NCI-H1694 (cell line): ENCODE measurements around the gene IKZF1.

Source experiments
- DNase-seq: peaks from one replicate; lab custom pipeline; 2025; lab: John Stamatoyannopoulos, UW

The IKZF1 gene

DNA sequence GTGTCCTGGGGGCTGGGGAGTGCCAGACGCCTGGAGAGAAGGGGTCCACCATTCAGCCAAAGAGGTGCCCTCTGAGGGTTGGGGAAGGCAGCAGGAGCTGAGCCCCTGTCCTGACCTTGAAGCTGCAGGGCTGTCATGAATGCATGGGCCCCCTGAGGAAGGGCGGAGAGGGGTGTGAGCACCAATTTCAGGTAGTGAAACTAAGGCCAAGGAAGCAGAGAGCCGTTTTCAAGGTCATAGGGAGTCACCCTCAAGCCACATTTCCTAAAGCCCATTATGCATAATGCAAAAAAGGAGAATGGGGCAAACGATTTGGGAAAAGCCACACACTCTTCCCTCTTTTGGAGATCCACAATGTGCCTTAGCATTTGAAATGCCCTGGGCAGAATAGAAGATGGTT is 108.5 kb downstream of the IKZF1 start:
- DNase-seq = no peak

DNA sequence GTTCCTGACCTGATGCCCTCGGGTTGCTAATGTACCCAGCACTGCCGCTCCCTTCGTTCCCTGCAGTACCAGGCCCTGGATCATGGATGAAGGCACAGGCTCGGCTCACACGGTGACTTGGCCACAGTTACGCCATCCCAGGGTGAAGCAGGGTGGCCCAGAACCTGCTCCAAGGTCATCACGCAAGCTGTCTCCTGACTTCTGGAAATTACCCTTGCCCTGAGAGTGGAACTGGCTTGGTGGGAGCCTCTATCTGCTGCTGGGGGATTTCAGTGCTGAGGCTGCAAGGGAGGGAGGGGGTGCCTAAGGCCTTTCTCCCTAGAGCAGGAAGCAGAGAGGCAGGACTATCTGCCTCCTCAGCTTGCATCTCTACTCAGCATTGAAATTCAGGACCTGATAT is 109.0 kb downstream of the IKZF1 start:
- no peak for DNase-seq

DNA sequence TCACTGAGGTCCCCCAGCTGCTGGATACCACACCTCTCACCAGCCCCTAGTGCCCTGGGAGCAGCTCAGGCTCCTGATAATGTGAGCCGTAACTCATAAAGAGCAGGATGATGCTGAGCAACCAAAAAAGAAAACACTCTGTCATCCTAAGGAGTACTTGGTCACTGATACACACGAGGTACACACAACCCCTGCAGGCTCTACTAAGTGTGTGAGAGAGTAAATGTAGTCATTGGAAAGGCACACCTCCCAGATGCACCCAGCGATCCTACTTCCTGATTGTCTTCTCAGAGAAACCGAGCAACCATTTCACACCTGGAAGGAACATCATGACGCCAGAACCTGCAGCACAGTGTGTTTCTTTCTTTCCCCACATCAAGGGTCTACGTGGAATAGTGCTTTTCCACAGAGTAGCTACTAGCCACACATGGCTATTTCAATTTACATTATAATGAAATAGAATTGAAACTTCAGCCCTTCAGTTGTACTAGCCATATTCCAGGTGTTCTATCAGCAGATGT is 111.4 kb downstream of the IKZF1 start:
- no peak for DNase-seq

DNA sequence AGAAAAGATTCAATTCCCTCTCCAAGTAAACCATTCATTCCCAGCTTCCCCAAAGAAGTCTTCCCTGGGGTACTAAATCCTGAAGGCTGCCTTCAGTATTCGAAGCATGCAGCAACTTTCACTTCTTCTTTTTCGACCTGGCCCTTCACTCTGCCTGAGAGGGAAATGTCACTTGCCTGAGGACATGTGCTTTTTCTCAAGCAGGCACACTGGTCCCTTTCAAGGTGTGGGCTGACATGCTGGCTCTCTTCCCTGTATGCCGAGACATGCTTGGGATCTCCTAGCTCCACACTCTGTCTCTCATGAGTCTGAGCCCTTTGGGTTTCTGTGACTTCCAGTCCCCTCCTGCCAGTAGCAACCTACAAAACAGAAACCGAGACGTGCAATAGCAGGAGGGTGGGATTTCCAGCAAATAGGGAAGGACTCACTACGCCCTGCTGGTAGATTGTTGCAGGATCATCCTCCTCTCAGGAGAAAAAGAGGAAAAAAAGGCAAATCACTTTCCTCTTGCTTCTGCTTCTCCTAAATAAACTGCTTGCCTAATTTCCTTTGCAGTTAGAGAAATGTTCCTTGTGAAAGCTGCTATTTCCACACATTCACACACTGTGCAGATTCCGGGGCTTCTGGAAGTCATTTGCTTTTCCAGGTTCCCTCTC is 112.1 kb downstream of the IKZF1 start:
- no peak for DNase-seq

DNA sequence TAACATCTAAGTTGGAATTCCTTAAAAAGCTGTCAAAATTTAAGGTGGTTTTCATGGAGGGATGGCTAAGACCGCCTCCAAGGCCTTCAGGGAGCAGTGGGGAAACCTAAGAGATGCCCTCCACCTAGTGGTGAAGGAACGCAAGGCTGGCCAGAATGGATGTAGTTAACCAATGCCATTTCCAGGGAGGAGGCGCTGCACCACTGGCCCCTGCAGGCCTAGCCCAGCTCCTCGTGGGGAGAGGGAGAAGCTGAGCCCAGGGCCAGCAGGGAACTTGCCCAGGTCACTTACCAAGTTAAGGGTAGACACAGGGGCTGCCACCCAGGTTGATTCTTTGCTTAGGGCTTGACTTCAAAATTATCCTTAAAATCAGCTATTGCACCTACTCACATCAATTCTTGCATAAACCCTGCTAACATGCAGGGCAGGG is 113.6 kb downstream of the IKZF1 start:
- DNase-seq = peak; percentile 46

DNA sequence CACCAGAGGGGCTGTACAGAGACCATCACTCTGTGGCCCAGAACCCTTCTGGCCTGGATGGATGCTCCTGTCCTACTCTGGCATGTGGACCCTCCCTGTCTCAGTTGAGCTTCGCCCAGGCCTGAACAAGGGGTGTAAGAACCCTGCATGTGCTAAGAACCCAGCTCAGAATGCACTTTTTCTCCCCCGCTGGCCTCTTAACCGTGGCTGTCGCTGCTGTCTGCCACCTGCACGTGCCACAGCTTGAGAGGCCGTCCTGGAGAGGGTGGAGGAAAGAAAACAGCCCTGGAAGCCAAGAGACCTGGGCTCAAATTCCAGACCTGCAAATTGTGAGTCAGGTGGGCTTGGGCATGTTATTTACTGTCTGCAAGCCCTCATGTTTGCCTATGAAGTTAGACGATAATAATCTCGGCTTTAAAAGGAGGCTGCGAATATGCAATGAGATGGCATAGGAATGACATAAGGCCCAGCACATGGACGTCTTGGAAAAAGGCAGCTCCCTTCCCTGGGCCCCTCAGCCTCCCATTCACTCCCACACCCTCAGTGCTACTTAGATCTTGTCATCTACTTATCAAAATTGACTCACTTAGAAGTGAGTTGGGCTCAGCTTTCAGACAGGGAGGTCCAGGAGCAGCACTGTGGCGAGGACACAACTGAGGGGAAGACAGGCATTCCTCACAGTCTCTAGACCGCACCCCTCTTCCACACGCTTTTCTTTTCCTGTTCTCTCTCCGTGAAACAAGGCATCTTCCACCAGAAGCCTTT is 114.2 kb downstream of the IKZF1 start:
- DNase-seq = no peak

DNA sequence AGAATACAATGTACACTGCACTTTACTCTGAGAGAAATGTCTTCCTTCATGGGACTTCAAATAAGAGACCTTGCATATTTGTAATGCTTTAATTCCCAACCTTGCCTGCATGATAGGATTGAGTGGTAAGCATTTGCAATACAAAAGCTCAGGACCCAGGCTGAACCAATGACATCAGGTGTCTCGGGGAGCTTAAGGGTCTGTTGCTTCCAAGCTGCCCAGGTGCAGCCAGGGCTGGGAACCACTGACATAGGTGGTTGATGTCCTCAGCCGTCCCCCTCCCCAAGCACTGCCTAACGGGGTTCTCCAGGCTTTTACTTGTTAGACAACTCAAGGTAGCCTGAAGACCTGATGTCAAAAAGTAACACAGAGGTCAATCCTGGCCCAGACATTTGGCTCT is 116.5 kb downstream of the IKZF1 start:
- DNase-seq = no peak

DNA sequence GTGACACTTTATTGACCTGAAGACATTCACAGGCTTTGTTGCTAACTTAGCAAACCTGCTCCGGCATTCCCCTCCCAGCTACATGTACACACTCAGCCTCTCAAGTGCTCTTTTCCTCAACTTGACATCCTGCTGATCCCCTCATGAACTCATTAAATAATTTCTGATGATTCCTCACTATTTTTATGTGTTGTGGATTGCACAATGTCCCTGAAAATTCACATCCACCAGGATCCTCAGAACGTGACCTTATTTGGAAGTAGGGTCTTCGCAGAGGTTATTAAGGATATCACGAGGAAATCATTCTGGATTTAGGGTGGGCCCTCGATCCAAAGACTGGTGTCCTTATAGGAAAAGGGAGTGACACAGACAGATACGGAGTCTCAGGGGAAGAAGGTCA is 118.3 kb downstream of the IKZF1 start:
- no peak for DNase-seq

DNA sequence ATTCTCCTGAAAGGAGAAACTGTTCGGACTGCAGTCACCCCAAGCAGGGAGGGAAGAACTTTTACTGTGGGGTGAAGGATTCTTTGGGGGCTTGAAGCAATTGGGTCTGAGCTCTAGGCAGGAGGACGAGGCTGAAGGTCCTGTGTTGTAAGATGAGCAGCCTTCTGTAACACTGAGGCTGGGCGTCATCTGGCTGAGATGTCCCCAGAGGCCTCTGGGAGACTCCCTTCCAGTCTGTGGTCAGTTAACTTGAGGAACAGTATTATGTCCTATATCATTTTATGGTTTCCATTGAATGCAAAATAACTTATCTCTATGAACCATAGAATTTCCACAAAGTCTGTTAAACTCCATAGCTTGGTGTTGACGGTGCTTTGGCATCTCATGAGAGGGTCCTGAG is 119.3 kb downstream of the IKZF1 start:
- DNase-seq = no peak

DNA sequence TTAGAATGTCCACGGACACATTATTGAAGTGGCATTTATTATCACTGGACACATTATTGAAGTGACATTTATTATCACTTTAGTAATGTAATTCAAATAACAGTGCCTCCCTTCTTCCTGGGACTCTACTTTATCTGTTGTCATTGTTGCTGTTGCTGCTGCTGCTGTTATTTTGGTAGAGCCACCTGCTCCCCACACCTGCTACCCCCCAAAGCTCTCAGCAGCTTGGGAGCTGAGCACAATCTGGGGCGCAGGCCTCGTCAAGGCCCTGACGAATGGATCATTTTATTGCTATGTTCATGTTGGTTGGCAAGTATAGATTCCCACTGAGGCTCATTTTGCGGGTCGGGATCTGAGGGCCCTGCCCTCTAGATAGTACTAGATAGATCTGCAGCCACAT is 120.8 kb downstream of the IKZF1 start:
- no peak for DNase-seq

DNA sequence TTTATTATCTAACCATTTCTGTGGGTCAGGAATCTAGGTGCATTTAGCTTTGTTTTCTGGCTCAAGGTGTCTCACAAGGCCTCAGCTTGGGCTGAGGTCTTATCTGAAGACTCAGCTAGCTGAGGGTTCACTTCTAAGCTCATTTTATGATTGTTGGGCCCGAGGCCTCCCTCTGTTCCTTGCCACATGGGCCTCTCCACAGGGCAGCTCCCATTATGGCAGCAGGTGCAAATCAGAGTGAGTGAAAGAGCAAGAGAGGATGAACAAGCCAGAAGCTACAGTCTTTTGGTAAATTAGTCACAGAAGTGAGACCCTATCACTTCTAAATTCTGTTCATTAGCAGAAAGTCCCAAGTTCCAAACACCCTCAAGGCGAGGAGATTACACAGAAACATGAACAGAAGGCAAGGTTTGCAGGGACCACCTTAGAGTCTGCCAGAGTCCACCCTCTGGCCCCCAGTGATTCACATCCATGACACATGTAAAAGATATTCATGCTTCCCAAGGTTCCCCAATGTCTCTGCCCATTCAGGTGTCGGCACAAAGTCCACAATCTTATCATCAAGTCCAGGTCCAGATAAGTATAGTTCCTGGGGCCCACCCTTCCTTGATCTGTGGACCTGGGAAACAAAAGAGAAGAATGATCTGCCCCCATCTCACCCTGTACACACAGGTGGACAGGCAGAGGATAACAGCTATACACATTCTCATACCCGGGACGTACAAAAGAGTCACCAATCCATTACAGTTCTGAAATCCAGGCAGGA is 121.9 kb downstream of the IKZF1 start:
- DNase-seq = no peak

DNA sequence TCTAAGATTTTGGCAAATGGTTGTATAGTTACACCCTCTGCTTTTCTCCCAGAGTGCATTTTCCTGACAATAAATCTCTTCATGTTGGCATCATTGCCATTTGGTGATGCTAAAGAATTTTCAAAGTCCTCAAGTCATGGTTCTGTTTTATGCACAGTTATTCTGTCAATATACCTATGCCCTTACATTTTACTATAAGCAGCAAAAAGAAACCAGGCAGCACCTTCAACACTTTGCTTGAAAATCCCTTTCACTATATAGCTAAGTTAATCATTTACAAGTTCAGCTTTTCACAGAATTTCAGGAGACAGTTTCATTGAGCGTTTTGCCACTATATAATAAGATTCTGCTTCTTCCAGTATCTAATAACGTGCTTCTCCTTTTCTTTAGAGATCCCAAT is 123.0 kb downstream of the IKZF1 start:
- no peak for DNase-seq

DNA sequence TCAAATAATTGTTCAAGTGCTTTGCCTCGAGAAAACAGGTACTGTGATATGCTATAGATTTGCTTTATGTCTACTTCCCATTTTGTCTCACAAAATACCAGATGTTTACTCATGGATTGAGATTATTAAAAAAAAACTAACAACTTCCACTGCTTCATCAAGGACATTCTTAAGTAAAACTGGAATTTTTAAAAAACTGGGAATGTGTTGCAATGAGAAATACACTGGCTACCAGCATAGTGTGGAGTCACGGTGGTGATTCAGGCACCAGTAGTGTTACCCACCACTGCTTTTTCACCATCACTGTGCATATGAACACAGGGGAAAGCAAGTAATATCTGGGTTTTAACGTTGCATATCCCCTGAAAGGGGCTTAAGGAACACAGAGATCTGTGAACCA is 124.4 kb downstream of the IKZF1 start:
- DNase-seq = no peak

DNA sequence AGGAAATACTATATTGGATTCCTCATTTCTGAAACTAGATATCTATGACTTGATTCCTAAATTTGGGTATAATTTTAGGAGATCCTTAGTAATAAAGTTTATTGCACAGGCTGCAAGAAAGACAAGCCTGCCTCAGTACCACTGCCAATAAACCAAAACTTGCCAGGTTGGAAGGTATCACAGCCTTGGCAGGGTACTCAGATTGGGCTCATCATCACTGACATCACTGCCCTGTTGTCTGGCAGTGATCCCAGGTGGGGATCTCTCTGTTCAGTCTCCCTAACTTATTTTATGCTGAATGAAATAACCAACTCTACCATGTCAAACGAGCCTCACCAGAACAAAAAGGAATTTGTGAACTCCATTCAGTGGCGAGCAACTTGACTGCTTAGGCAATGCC is 126.8 kb downstream of the IKZF1 start:
- DNase-seq = no peak

DNA sequence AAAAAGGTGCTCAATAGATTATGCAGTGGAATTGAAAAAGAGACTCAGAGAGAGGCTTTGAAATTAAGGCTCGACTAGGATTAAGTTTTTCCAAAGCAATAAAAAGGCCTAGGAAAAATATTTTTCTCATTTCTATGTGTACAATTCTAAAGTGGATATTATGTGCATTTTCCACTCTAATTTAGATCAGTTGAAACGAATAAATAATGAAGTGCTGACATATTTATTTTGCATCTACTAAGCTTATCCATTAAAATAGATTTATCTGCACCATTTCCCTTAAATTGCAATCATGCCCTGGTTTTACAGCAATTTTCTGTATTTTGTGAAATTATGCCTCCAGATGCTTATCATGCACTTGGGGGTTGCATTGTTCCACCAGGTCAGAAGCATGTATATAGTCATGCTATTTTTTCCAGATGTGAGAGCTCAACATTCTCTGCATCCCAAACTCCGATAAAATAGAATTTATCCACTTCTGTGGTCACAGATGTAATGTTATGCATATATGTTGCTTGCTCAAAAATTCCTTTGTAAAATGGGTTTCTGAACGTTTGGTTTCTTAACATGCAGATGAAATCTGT is 127.3 kb downstream of the IKZF1 start:
- no peak for DNase-seq

DNA sequence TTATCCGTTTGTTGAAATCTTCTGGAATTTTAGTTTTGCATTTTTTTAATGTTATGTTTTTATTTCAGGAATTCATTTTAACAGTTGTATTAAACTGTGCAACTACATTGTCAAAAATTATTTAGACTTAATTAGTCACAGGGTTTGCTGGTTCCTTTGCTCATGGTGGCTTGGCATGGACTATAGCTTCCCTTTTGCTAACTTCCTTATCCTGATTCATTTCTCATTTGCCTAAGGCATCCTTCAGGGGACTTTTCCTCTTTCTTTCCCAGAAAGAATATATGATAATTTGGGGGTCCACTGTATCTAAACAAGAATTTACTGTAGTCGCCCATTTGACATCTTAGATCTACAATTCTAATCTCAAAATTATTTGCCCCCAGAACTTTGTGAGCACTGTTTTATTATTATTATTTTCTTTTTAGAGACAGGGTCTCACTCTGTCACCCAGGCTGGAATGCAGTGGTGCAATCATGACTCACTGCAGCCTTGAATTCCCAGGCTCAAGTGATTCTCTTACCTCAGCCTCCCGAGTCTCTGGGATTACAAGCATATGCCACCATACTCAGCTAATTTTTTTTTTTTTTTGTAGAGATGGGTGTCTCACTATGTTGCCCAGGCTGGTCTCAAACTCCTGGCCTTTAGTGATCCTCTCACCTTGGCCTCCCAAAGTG is 131.8 kb downstream of the IKZF1 start:
- DNase-seq = no peak

DNA sequence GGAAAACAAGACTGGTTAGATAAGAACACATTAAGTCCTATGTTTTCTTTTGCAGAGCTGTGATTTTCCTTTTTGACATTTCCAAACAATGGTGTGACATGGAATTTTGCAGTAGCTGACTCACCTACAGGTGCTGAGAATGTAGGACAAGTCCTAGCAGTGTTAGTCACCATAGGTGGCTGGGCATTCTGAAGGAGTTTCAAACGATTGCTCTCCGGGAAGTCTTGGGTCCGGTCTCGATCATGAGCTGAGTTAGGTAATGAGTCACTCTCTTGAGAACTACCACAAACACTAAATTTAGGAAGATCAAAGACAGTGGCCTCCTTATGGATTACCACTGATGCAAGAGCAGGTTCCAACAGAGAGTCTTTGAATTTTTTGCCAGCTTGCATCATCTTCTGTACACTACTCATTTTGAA is 142.0 kb downstream of the IKZF1 start:
- no peak for DNase-seq

DNA sequence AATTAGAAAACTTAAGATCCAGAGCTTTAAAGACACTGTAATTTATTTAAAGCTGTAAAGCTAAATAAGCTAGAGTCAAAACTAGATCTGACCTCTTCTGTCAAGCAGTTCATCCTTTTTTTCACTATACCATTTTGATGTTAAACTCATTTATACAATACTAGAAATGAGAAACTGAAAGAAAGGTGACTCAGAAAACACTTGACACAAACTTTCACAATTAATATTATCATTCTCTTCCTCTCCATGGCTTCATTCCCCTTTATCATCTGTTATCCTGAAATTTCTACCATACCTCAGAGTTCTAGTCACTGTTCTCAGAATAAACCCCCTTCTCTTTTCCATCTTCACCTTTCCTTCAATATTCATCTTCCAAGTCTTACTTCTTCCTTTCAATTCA is 144.3 kb downstream of the IKZF1 start:
- DNase-seq = no peak

DNA sequence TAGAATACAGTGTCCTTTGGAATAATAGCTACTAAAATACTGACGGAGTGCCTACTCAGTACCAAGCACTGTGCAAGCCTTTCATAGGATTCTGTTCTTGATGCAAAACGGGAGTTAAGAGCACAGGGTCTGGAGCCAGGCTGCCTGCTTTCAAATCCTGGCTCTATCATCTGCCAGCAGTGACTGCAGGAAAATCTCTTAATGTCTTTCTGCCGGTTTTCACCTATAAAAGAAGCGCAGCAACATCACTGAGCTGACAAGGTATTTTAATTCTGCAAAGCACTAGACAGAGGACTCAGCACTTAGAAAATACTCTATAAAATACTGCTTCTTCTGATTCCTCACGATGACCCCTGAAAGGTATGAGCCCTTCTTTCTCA is 145.0 kb downstream of the IKZF1 start:
- no peak for DNase-seq

DNA sequence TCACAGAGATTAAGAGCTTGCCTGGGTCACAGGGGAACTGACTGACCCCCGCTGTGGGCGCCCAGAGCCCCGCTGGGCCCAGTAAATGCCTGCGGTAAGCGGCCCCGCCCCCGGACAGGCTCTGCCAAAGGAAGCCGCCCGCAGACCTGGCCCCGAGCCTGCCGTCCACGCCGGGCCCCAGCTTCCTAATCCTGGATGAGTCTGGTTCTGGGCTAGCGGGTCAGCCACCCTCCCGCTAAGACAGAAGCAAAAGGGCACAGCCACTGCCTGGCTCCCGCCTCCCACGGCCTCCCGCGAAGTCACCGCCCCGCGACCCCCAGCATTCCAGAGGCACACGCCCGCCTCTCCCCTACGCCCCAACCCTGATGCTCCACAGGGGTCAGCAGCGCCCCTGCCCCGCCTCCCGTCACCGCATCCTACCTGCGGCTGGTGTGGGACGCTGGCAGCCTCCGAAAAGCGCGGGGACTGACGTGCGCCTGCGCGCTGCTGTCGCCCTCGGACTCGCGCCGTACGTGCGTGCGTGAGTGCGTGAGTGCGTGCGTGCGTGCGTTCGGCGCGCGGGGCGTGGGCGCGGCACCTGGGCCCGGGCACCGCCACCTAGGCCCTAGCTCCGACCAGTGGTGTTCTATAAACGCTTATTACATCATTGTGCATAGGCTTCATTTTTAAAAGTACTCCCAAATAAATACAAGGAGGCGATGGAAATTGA is 145.5 kb downstream of the IKZF1 start, which contains the start of gene FIGNL1:
Gene FIGNL1, minus strand, starts transcription at position 470 of the 709 bp plus-strand sequence. CDS start 3,063 bp downstream, outside the sequence.
- DNase-seq = peak; percentile 44

DNA sequence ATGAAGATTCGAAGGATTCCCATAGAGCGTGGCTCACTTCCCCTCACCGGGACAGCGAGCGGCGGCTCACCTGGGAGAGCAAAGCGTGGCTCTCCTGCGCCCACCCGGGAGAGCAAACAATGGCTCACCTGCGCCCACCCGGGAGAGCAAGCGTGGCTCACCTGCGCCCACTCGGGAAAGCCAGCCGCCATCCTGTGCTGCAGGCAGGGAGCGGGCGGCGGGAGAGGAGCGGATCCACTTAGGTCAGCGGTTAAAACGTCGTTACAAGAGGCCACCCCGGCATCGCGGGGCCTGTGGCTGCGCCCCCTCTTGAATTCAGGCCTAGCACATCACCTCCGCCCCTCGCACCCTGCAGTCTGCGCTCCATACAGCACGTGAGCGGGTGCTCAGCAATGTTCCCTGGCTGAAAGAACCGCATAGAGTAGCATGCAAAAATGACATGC is 146.1 kb downstream of the IKZF1 start:
- no peak for DNase-seq
